Measurements from ENCODE around the gene COL9A2.
A peak's percentile ranks its signal among the peaks of the same experiment; 100 is the strongest.
"Not testable (repeated sequence)": the region's sequence is repeated elsewhere in the genome, so short reads cannot be mapped to it uniquely, and the experiment has no call there.

COL9A2 gene

DNA sequence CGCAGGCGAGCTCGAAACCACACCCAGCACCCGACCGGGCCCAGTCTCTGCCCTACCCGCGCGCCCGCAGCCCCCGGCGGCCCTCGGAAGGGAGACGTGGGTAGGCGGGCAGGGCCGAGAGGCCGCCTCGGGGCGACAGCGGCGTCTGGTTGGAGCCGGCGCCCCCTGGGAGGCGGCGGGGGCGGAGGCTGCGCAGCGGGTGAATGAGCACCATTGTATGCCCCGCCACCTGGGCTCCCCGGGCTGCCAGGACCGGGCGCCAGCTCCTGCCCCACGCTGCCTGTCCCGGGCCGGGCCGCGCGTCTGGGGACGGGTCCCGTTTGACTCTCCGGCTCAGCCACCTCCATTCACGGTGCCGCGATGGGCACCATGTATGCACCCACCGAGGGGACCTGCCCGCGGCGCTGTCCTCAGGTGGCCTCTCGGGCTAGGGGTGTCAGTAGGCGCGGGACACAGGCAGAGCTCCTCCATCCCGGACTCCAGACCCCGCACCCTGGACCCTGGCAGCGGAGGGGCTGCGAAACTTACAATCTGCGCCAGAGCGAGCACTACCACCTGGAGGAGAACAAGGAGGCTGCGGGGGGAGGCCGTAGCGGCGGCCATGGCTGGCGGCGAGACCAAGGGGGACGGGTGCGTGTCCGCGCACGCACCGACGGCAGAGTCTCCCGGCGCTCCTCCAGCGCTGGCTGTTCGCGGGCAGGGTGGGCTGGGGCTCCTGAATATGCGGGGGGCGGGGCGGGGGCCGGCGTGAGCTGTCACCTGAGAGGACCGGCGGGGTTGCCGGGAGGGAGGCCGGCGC, at the start of gene COL9A2:
COL9A2 (minus strand) TSS at position 692 of the 799 bp plus-strand sequence; CDS start at position 603, 89 bp downstream.
- DNase-seq: peak; percentile 72

DNA sequence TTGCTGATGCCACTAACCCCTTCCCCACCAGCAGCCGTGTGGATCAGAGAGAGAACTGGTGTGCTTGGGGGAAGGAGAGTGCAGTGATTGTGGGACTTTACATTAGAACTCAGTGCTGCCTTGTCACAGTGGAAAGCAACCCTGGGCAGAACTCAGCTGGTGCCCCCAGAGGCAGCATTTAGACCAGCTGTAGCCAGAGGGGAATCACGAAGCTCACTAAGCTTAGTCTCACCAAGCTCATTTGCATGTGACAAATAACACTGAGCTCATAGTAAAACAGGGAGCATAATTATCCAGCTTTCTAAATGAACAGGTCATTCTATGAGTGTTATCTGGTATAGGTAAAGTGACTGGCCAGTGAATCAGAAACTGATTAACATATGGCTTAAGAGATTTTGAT, 46.6 kb upstream of the COL9A2 start:
- DNase-seq: no peak

DNA sequence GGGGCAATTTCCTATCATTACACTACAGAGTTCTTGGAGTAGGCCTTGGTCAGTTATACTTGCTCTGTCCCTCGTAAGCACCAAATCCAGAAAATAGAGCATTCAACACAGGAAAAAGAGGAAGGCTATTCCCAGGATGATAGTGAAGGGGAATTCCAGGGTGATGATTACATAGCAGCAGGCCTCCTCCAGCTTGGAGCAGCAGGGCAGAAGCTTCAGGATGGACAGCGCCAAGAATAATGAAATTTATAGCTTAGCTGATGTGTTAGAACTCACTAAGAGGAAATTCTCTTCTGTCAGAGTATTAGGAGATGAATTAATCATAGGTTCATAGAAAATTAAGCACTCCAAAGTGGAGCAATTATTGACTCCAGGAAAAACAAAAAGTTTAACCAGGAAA, 45.6 kb upstream of the COL9A2 start:
- DNase-seq: no peak

GRCh38 chr1:40362199-40362598, 45.1 kb upstream of the COL9A2 start:
- no peak for DNase-seq

GRCh38 chr1:40361637-40362036, 44.6 kb upstream of the COL9A2 start:
- DNase-seq: no peak

DNA sequence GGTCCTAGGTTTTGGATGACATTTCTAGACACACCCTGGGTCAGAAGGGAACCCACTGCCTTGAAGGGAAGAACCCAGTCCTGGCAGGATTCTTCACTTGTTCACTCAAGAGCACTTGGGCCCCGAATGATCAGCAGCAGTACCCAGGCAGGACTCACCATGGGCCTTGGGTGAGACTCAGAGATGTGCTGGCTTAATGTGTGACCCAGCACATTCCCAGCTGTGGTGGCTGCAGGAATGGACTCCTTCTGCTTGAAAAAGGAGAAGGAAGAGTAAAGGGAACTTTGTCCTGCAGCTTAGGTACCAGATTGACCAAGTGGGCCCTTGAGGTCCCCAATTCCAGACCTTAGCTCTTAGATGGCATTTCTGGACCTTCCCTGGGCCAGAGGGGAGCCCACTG, 44.1 kb upstream of the COL9A2 start:
- no peak for DNase-seq

GRCh38 chr1:40360631-40361030, 43.5 kb upstream of the COL9A2 start:
- DNase-seq: no peak

- DNase-seq: no peak
Observed at GRCh38 chr1:40357625-40358024, 40.5 kb upstream of the COL9A2 start.

- no peak for DNase-seq
Observed at GRCh38 chr1:40353082-40353481, 36.0 kb upstream of the COL9A2 start.

- DNase-seq: no peak
Observed at GRCh38 chr1:40352126-40352525, 35.0 kb upstream of the COL9A2 start.

GRCh38 chr1:40351124-40351523, 34.0 kb upstream of the COL9A2 start:
- DNase-seq: no peak

GRCh38 chr1:40350391-40350790, 33.3 kb upstream of the COL9A2 start:
- DNase-seq: no peak

GRCh38 chr1:40344597-40344996, 27.5 kb upstream of the COL9A2 start:
- DNase-seq: no peak

DNA sequence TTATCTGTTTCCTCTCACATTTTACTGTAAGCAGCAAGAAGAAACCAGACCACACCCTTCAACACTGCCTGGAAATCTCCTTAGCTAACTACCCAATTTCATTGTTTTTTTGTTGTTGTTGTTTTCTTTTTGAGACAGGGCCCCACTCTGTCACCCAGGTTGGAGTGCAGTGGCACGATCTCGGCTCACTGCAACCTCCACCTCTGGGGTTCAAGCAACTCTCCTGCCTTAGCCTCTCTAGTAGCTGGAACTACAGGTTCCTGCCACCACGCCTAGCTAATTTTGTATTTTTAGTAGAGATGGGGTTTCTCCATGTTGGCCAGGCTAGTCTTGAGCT, 25.3 kb upstream of the COL9A2 start:
- not testable (repeated sequence) for DNase-seq

DNA sequence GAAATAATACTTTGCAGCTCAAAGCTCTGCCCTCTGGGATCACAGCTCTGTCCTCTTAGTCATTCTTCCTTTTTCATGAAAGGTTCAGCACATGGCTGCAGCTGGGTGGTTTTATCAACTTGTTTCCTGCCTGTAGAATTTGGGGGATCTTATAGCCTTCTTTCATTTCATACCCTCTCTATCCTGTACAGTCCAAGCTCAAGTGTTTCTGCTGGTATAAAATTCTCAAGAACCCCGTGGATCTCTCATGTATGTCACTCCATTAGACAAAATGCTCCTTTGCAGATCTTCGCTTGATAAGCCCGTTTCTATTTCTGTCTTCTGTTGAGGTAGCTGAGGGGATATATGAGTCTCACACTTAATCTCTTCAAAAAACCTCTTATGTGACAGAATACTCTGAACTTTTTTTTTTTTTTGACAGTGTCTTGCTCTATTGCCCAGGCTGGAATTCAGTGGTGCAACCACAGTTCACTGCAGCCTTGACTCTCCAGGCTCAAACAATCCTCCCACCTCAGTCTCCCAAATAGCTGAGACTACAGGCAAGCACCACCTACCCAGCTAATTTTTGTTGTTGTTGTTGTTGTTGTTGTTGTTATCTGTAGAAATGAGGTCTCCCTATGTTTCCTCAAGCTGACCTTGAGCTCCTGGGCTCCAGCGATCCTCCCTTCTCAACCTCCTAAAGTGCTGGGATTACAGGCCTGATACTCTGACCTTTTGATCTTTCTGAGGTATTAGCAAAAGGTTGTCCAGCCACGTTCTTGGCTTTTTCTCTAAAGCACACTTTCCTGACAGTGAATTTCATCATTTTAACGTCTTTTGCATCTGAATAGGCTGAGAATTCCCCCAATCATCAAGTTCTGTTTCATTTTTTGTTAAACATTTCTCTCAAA, 24.6 kb upstream of the COL9A2 start:
- no peak for DNase-seq

GRCh38 chr1:40339420-40340323, 22.6 kb upstream of the COL9A2 start:
- peak; percentile 60 for DNase-seq

DNA sequence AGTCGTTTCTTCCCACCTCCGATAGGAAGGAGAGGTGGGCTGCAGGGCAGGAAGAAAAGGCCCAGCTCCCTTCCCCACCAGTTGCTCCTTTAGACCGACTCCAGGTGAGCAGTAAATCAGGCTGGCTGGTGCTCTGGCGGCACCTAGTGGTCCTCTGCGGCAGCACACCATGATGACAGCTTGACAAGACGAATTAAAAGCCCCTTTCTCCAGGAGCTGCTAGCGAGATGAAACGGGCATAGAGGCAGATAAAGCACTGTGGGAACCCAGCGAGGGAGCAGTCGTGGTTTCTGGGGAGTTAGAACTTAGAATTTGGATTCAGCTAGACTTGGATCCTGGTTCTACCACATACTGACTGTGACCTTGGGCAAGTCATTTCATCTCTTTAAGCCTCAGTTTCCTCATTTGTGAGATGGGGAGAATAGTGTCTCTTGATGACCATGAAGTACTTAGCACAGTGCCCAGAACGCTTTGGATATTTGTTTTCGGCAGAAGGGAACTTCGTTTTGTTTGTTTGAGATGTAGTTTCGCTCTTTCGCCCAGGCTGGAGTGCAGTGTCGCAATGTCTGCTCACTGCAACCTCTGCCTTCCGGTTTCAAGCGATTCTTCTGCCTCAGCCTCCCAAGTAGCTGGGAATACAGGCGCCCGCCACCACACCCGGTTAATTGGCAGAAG, 21.8 kb upstream of the COL9A2 start:
- peak; percentile 90 for DNase-seq

GRCh38 chr1:40337443-40337842, 20.4 kb upstream of the COL9A2 start:
- DNase-seq: no peak

- no peak for DNase-seq
Observed at GRCh38 chr1:40332695-40333094, 15.6 kb upstream of the COL9A2 start.

GRCh38 chr1:40331403-40331802, 14.3 kb upstream of the COL9A2 start:
- DNase-seq: not testable (repeated sequence)

DNA sequence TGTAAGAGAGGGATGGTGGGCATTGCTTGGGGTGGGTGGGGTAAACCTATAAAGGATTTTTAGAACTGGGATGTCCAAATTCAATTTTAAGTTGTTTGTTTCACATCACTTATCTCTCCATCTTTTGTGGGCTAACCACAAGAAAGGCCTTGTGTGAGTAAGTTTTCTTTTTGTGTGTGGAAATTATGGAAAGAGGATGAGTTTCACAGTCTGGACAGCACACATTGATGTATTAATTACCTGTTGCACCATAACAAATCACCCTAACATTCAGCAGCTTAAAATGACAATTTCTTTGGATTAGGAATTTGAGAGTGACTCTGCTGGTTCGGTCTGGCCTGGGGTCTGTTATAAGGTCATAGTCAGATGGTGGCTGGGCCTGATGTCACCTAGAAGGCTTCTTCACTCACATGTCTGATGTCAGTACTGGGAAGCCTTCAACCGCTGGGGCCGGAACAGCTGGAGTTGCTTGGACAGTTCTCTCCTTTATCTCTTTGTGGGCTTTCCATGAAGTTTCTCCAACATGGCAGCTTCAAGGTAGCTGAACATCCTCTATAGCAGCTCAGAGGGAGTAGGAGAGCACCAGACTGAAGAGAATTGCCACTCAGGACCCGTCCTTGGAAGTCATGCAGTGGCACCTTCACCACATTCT, 2.0 kb upstream of the COL9A2 start:
- DNase-seq: no peak

DNA sequence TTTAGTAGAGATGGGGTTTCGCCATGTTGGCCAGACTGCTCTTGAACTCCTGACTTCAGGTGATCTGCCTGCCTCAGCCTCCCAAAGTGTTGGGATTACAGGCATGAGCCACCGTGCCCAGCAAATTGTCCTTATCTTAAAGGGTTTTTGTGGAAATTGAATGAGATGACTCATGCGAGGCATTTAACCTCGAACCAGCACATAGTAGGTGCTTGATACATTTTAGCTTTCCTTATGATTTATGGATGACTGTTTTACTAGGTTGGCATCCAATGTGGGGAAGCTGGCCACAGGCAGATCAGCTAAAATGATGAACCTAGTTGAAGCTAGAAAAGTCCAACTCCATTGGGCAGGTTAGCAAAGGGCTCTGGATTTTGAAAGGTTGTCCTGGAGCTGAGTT, 1.4 kb upstream of the COL9A2 start:
- DNase-seq: no peak
